DND-41 (cell line): ENCODE data around the gene ENKD1.

Experiments used
- CTCF ChIP-seq: IDR thresholded peaks from 2 replicates; pipeline ENCODE4 v1.5.1; 2012; ENCODE audit warnings: borderline replicate concordance, low read length, moderate library complexity, mild to moderate bottlenecking; ENCODE audit not compliant: poor library complexity, severe bottlenecking; ENCODE audit errors: extremely low read depth
- EZH2 ChIP-seq: IDR thresholded peaks from 3 replicates; pipeline ENCODE4 v1.6.1; 2012; ENCODE audit warnings: borderline replicate concordance, low read depth, mild to moderate bottlenecking, moderate library complexity, low read length, inconsistent platforms; ENCODE audit not compliant: severe bottlenecking

GRCh38 chr16:67653789-67654402, 12.7 kb downstream of the ENKD1 start:
- no peak for TF ChIP-seq CTCF
- TF ChIP-seq EZH2, result no peak
